Measurements from ENCODE around the gene KIAA1217. TPM values are rescaled to one million over a fixed set of nuclear protein-coding genes. Genes with fewer than 3 reads are reported as not detected.

Gene KIAA1217
- total RNA-seq, 1 experiment from 2014 or later: 171 TPM

- peaks cover 16% of the 10 kb centered on the region for H3K4me1 ChIP-seq
- H3K36me3 ChIP-seq (ENCODE audit: control insufficient read depth, insufficient read depth, low read length): no peaks in the 10 kb centered on the region
- ChIA-PET CTCF (no interaction called here), POLR2A (no interaction called here)
- TF ChIP-seq CTCF (IDR thresholded peaks at IDR 0.05; ENCODE audit: insufficient read depth in 1 of 2, low read depth in 1 of 2, low read length in 1 of 2, severe bottlenecking in 1 of 2, unreplicated experiment in 1 of 2): no peak
- H3K4me3 ChIP-seq (ENCODE audit: low read depth, low read length): no peak overlapping the region
- intact Hi-C loops (cut with micrococcal nuclease; ENCODE audit: unreplicated experiment): no loop called here
- H3K9me3 ChIP-seq: no peaks in the 10 kb centered on the region
- BruUV-seq (replicated peaks): no TSS peak
- Mint-ChIP-seq H3K36me3 (ENCODE audit: insufficient read depth, unreplicated experiment) (peaks cover 25% of the 10 kb centered on the region), H3K9me3 (ENCODE audit: unreplicated experiment) (no peaks in the 10 kb centered on the region), H3K27ac (ENCODE audit: unreplicated experiment) (no peak overlapping the region), H3K27me3 (ENCODE audit: insufficient read depth, unreplicated experiment) (no peaks in the 10 kb centered on the region), H3K4me3 (ENCODE audit: unreplicated experiment) (no peak overlapping the region), H3K4me1 (ENCODE audit: low read depth, unreplicated experiment) (peaks cover 20% of the 10 kb centered on the region)
- H3K27me3 ChIP-seq (replicated peaks; ENCODE audit: control insufficient read depth, insufficient read depth, low read length): no peaks in the 10 kb centered on the region
- DNase-seq: no peak
Measured at GRCh38 chr10:24231200-24231599, 22.3 kb downstream of the KIAA1217 start.

- Histone ChIP-seq H3K36me3 (ENCODE audit: control insufficient read depth, insufficient read depth, low read length) (no peaks in the 10 kb centered on the region), H3K4me1 (peaks cover 35% of the 10 kb centered on the region), H3K9me3 (no peaks in the 10 kb centered on the region), H3K27me3 (replicated peaks; ENCODE audit: control insufficient read depth, insufficient read depth, low read length) (no peaks in the 10 kb centered on the region), H3K4me3 (ENCODE audit: low read depth, low read length) (no peak overlapping the region)
- H3K27ac Mint-ChIP-seq (ENCODE audit: unreplicated experiment): peak overlapping the region; percentile 63
- intact Hi-C loops (cut with micrococcal nuclease; ENCODE audit: unreplicated experiment): loop anchor here (2.0 kb wide), 1 partner anchor 16 kb away; no protein-coding TSS in a partner anchor
- POLR2A ChIA-PET: interaction anchor here (1.1 kb wide), 1 partner anchor 26 kb away, joined by 10 read pairs; the partner anchor contains the start of gene KIAA1217
- no peak for TF ChIP-seq CTCF (IDR thresholded peaks at IDR 0.05; ENCODE audit: insufficient read depth in 1 of 2, low read depth in 1 of 2, low read length in 1 of 2, severe bottlenecking in 1 of 2, unreplicated experiment in 1 of 2)
- CTCF ChIA-PET: interaction anchor here (1.5 kb wide), 1 partner anchor 84 kb away, joined by 4 read pairs; no protein-coding TSS in a partner anchor
- no peak for DNase-seq
- H3K4me1 Mint-ChIP-seq (ENCODE audit: low read depth, unreplicated experiment): peaks cover 54% of the 10 kb centered on the region
- peaks cover 37% of the 10 kb centered on the region for H3K36me3 Mint-ChIP-seq (ENCODE audit: insufficient read depth, unreplicated experiment)
- BruUV-seq (replicated peaks): no TSS peak
- H3K4me3 Mint-ChIP-seq (ENCODE audit: unreplicated experiment): no peak overlapping the region
- no peaks in the 10 kb centered on the region for H3K27me3 Mint-ChIP-seq (ENCODE audit: insufficient read depth, unreplicated experiment)
- H3K9me3 Mint-ChIP-seq (ENCODE audit: unreplicated experiment): no peaks in the 10 kb centered on the region
Measured at GRCh38 chr10:24234784-24235183, 25.8 kb downstream of the KIAA1217 start.

GRCh38 chr10:24235471-24235870 is 26.5 kb downstream of the KIAA1217 start:
- intact Hi-C loops (cut with micrococcal nuclease; ENCODE audit: unreplicated experiment): loop anchor here (2.0 kb wide), 1 partner anchor 15 kb away; no protein-coding TSS in a partner anchor
- Histone ChIP-seq H3K9me3 (no peaks in the 10 kb centered on the region), H3K4me1 (peaks cover 42% of the 10 kb centered on the region), H3K4me3 (ENCODE audit: low read depth, low read length) (no peak overlapping the region), H3K27me3 (replicated peaks; ENCODE audit: control insufficient read depth, insufficient read depth, low read length) (no peaks in the 10 kb centered on the region), H3K36me3 (ENCODE audit: control insufficient read depth, insufficient read depth, low read length) (no peaks in the 10 kb centered on the region)
- no TSS peak for BruUV-seq (replicated peaks)
- H3K4me1 Mint-ChIP-seq (ENCODE audit: low read depth, unreplicated experiment): peaks cover 59% of the 10 kb centered on the region
- H3K27ac Mint-ChIP-seq (ENCODE audit: unreplicated experiment): peak overlapping the region; percentile 63
- no peak overlapping the region for H3K4me3 Mint-ChIP-seq (ENCODE audit: unreplicated experiment)
- H3K9me3 Mint-ChIP-seq (ENCODE audit: unreplicated experiment): no peaks in the 10 kb centered on the region
- H3K27me3 Mint-ChIP-seq (ENCODE audit: insufficient read depth, unreplicated experiment): no peaks in the 10 kb centered on the region
- peak in 1 of 2 experiments; percentile 47 for DNase-seq
- POLR2A ChIA-PET: interaction anchor here (1.1 kb wide), 1 partner anchor 27 kb away, joined by 10 read pairs; the partner anchor contains the start of gene KIAA1217
- CTCF ChIA-PET: interaction anchor here (1.5 kb wide), 1 partner anchor 84 kb away, joined by 4 read pairs; no protein-coding TSS in a partner anchor
- no peak for TF ChIP-seq CTCF (IDR thresholded peaks at IDR 0.05; ENCODE audit: insufficient read depth in 1 of 2, low read depth in 1 of 2, low read length in 1 of 2, severe bottlenecking in 1 of 2, unreplicated experiment in 1 of 2)
- H3K36me3 Mint-ChIP-seq (ENCODE audit: insufficient read depth, unreplicated experiment): peaks cover 33% of the 10 kb centered on the region

Data from Caco-2 (cell line).